Hepatocyte (in vitro differentiated cells): ENCODE measurements around the gene EXOC7. TPM values are rescaled to one million over a fixed set of nuclear protein-coding genes. Genes with fewer than 3 reads are reported as not detected.

Experiments
- DNase-seq: peaks from one replicate; pipeline ENCODE4 v3.0.0-alpha.2; 2016; ENCODE audit warnings: low spot score
- H2AFZ ChIP-seq: fragments of 200-600 bp; sonication (generic); 2 replicates; pipeline ENCODE4 v1.6.0; 2016; ENCODE audit warnings: antibody characterized with exemption, mild to moderate bottlenecking
- H3K27ac ChIP-seq: fragments of 200-600 bp; sonication (generic); 2 replicates; pipeline ENCODE4 v1.5.1; 2016; ENCODE audit warnings: mild to moderate bottlenecking
- H3K27me3 ChIP-seq: fragments of 200-600 bp; sonication (generic); 2 replicates; pipeline ENCODE4 v1.6.1; 2016
- H3K36me3 ChIP-seq: fragments of 200-600 bp; sonication (generic); replicated peaks from 2 replicates; pipeline ENCODE4 v1.5.1; 2016; ENCODE audit warnings: low read depth; ENCODE audit not compliant: insufficient read depth
- H3K4me1 ChIP-seq: fragments of 200-600 bp; sonication (generic); 2 replicates; pipeline ENCODE4 v1.5.1; 2016; ENCODE audit warnings: mild to moderate bottlenecking, moderate library complexity; ENCODE audit not compliant: insufficient read depth
- H3K4me2 ChIP-seq: fragments of 200-600 bp; sonication (generic); 2 replicates; pipeline ENCODE4 v1.6.0; 2016
- H3K4me3 ChIP-seq: fragments of 200-600 bp; sonication (generic); 2 replicates; pipeline ENCODE4 v1.5.1; 2016; ENCODE audit warnings: mild to moderate bottlenecking
- H3K79me2 ChIP-seq: fragments of 200-600 bp; sonication (generic); 2 replicates; pipeline ENCODE4 v1.6.0; 2017; ENCODE audit warnings: mild to moderate bottlenecking
- H3K9me2 ChIP-seq: fragments of 200-600 bp; sonication (generic); replicated peaks from 2 replicates; pipeline ENCODE4 v1.6.0; 2017; ENCODE audit warnings: mild to moderate bottlenecking; ENCODE audit not compliant: insufficient read depth
- H3K9me3 ChIP-seq: fragments of 200-600 bp; sonication (generic); 2 replicates; pipeline ENCODE4 v1.5.1; 2016; ENCODE audit warnings: low read depth, mild to moderate bottlenecking
- H4K20me1 ChIP-seq: fragments of 200-600 bp; sonication (generic); 2 replicates; pipeline ENCODE4 v1.6.0; 2016; ENCODE audit warnings: mild to moderate bottlenecking; ENCODE audit not compliant: insufficient read depth, poor library complexity, severe bottlenecking
- CTCF ChIP-seq: fragments of 200-600 bp; sonication (generic); IDR thresholded peaks from 2 replicates; pipeline ENCODE4 v1.5.1; 2016; ENCODE audit warnings: antibody characterized with exemption, mild to moderate bottlenecking; ENCODE audit not compliant: poor library complexity
- EZH2 ChIP-seq: fragments of 200-600 bp; sonication (generic); IDR thresholded peaks from 2 replicates; pipeline ENCODE4 v1.6.1; 2016; ENCODE audit warnings: antibody characterized with exemption, mild to moderate bottlenecking, borderline replicate concordance
- EZH2phosphoT487 ChIP-seq: fragments of 200-600 bp; sonication (generic); IDR thresholded peaks from one replicate; pipeline ENCODE4 v1.6.1; 2018; ENCODE audit warnings: antibody characterized with exemption, mild to moderate bottlenecking, low read depth, moderate library complexity; ENCODE audit not compliant: unreplicated experiment, severe bottlenecking
- WGBS: methylation state at CpG from one replicate; pipeline ENCODE4 v1.1.6; 2016; ENCODE audit warnings: low lambda C conversion rate; ENCODE audit errors: missing lambda C conversion rate; 5-methylcytosine and 5-hydroxymethylcytosine counted together
- polyA plus RNA-seq: library from polyadenylated mRNA; unstranded; fragments of >200 nt; fragmentation: Nextera tagmentation; extraction: Ambion mirVana; gene quantifications from 2 replicates; pipeline ENCODE4 v1.2.1, GENCODE V29; 2016
- total RNA-seq: library from RNA; depleted of rRNA; stranded (reverse); fragments of >200 nt; gene quantifications from 2 replicates; pipeline ENCODE4 v1.2.3, GENCODE V29; 2014

EXOC7 gene
- total and polyA plus RNA-seq, 2 experiments from 2014 or later, result 92.9 to 95.6 TPM

GRCh38 chr17:76077584-76078110, 25.9 kb downstream of the EXOC7 start:
- Histone ChIP-seq H3K79me2 (no peaks in the 10 kb centered on the region), H2AFZ (no peak overlapping the region), H3K9me3 (no peaks in the 10 kb centered on the region), H3K36me3 (no peaks in the 10 kb centered on the region), H3K27ac (no peak overlapping the region), H3K9me2 (no peaks in the 10 kb centered on the region), H3K27me3 (peaks cover 70% of the 10 kb centered on the region), H3K4me3 (no peak overlapping the region), H4K20me1 (no peaks in the 10 kb centered on the region), H3K4me1 (peaks cover 21% of the 10 kb centered on the region), H3K4me2 (no peak overlapping the region)
- WGBS, result 42% methylated on average over 12 of the region's 12 CpGs
- no peak for TF ChIP-seq CTCF
- no peak for TF ChIP-seq EZH2
- no peak for DNase-seq

- Histone ChIP-seq H3K4me1 (peaks cover 21% of the 10 kb centered on the region), H3K27me3 (peaks cover 70% of the 10 kb centered on the region), H3K4me3 (no peak overlapping the region)
Measured at GRCh38 chr17:76076765-76077583, 26.6 kb downstream of the EXOC7 start.

GRCh38 chr17:76076146-76076764, 27.3 kb downstream of the EXOC7 start:
- Histone ChIP-seq H3K36me3 (no peaks in the 10 kb centered on the region), H3K4me1 (peaks cover 25% of the 10 kb centered on the region), H4K20me1 (peaks cover 2% of the 10 kb centered on the region), H3K9me2 (no peaks in the 10 kb centered on the region), H3K4me3 (no peak overlapping the region), H3K9me3 (no peaks in the 10 kb centered on the region), H3K79me2 (peaks cover 10% of the 10 kb centered on the region), H3K4me2 (peak overlapping the region; percentile 25), H2AFZ (no peak overlapping the region), H3K27me3 (peaks cover 70% of the 10 kb centered on the region), H3K27ac (no peak overlapping the region)
- WGBS, result 10% methylated on average over 38 of the region's 41 CpGs
- DNase-seq, result no peak
- TF ChIP-seq EZH2phosphoT487, result peak; percentile 14
- TF ChIP-seq EZH2, result no peak

More at GRCh38 chr17:76076765-76077583, 26.6 kb downstream of the EXOC7 start:
- 16% methylated on average over 82 of the region's 82 CpGs for WGBS
- Histone ChIP-seq H2AFZ (no peak overlapping the region), H4K20me1 (no peaks in the 10 kb centered on the region), H3K9me3 (no peaks in the 10 kb centered on the region), H3K79me2 (peaks cover 3% of the 10 kb centered on the region), H3K4me2 (peak overlapping the region; percentile 25), H3K36me3 (no peaks in the 10 kb centered on the region), H3K9me2 (no peaks in the 10 kb centered on the region), H3K27ac (no peak overlapping the region)
- TF ChIP-seq CTCF, result no peak
- peak; percentile 74 for TF ChIP-seq EZH2
- DNase-seq, result no peak
